IMR-90 (cell line): ENCODE data around the gene MRPL54. TPM values are rescaled to one million over a fixed set of nuclear protein-coding genes. Genes with fewer than 3 reads are reported as not detected.

Source experiments
- ATAC-seq: fragments of 200-7000 bp; cut with Tn5 transposase; 2 replicates; pipeline ENCODE4 v1.9.1; 2020; ENCODE audit warnings: low read depth, mild to moderate bottlenecking, moderate library complexity
- BruUV-seq: library from RNA; stranded (reverse); fragments of 400-500 nt; replicated peaks from 2 replicates; lab custom pipeline; 2021; lab: Mats Ljungman, UMichigan
- CTCF ChIA-PET: fragments of 300-600 bp; formaldehyde crosslinking; extraction: SDS; loops from one replicate; lab custom pipeline; 2021; ENCODE audit warnings: antibody characterized with exemption; lab: Yijun Ruan, JAX
- POLR2A ChIA-PET: fragments of 300-600 bp; sonication (Branson Sonifier 250); formaldehyde crosslinking; loops from one replicate; lab custom pipeline; 2022; ENCODE audit warnings: antibody characterized with exemption; ENCODE audit not compliant: unreplicated experiment; lab: Charles Lee
- DNase-seq: peaks from one replicate; pipeline ENCODE4 v3.0.0; 2013
- H2AFZ ChIP-seq: replicated peaks from 2 replicates; pipeline ENCODE3; 2013; ENCODE audit warnings: low read length, mild to moderate bottlenecking; ENCODE audit not compliant: poor library complexity
- H2AK5ac ChIP-seq: 2 replicates; pipeline ENCODE4 v1.6.1; 2013; ENCODE audit warnings: low read depth, low read length, inconsistent platforms
- H2AK9ac ChIP-seq: replicated peaks from 2 replicates; pipeline ENCODE3; 2013; ENCODE audit warnings: mild to moderate bottlenecking, low read depth, low read length, moderate library complexity; ENCODE audit not compliant: poor library complexity
- H2BK120ac ChIP-seq: 2 replicates; pipeline ENCODE4 v1.6.1; 2013; ENCODE audit warnings: low read depth, low read length, inconsistent platforms
- H2BK15ac ChIP-seq: 3 replicates; pipeline ENCODE4 v1.6.1; 2013; ENCODE audit warnings: low read depth, low read length, inconsistent platforms
- H2BK20ac ChIP-seq: 2 replicates; pipeline ENCODE4 v1.6.1; 2013; ENCODE audit warnings: low read depth, mild to moderate bottlenecking, inconsistent platforms, low read length, moderate library complexity
- H2BK5ac ChIP-seq: 2 replicates; pipeline ENCODE4 v1.6.1; 2013; ENCODE audit warnings: mild to moderate bottlenecking, low read depth, low read length, inconsistent platforms; ENCODE audit not compliant: poor library complexity, severe bottlenecking
- H3K14ac ChIP-seq: replicated peaks from 2 replicates; pipeline ENCODE4 v1.6.1; 2013; ENCODE audit warnings: low read depth, low read length, inconsistent platforms
- H3K18ac ChIP-seq: 2 replicates; pipeline ENCODE4 v1.6.1; 2013; ENCODE audit warnings: low read depth, low read length, control low read depth
- H3K23ac ChIP-seq: 2 replicates; pipeline ENCODE4 v1.6.1; 2013; ENCODE audit warnings: low read depth, low read length, inconsistent platforms
- H3K27ac ChIP-seq: 2 replicates; pipeline ENCODE4 v1.5.1; 2013; ENCODE audit warnings: mild to moderate bottlenecking, control low read depth, low read length; ENCODE audit not compliant: insufficient read depth
- H3K27me3 ChIP-seq: 2 replicates; pipeline ENCODE4 v1.6.1; 2013; ENCODE audit warnings: low read length; ENCODE audit not compliant: control insufficient read depth, insufficient read depth
- H3K36me3 ChIP-seq: 2 replicates; pipeline ENCODE4 v1.6.1; 2013; ENCODE audit warnings: low read length, mixed read lengths; ENCODE audit not compliant: control insufficient read depth, insufficient read depth
- H3K4ac ChIP-seq: 2 replicates; pipeline ENCODE4 v1.6.1; 2013; ENCODE audit warnings: low read depth, low read length, inconsistent platforms
- H3K4me1 ChIP-seq: 2 replicates; pipeline ENCODE4 v1.6.1; 2013; ENCODE audit warnings: low read length, mixed read lengths; ENCODE audit not compliant: control insufficient read depth, insufficient read depth
- H3K4me2 ChIP-seq: 2 replicates; pipeline ENCODE4 v1.6.1; 2013; ENCODE audit warnings: low read depth, mild to moderate bottlenecking, control low read depth, low read length, moderate library complexity
- H3K4me3 ChIP-seq: 2 replicates; pipeline ENCODE4 v1.5.1; 2013; ENCODE audit warnings: low read depth, mild to moderate bottlenecking, control low read depth, low read length, moderate library complexity; ENCODE audit not compliant: insufficient read depth
- H3K56ac ChIP-seq: 2 replicates; pipeline ENCODE4 v1.6.1; 2013; ENCODE audit warnings: low read length, inconsistent platforms; ENCODE audit not compliant: insufficient read depth; ENCODE audit errors: extremely low read depth
- H3K79me1 ChIP-seq, 2 experiments: 2 replicates each; pipeline ENCODE4 v1.6.1; 2013; ENCODE audit warnings: low read length in 2 of 2, inconsistent platforms in 1 of 2, low read depth in 1 of 2
- H3K9ac ChIP-seq: 2 replicates; pipeline ENCODE4 v1.6.1; 2013; ENCODE audit warnings: low read depth, low read length, control low read depth
- H3K9me1 ChIP-seq: 2 replicates; pipeline ENCODE4 v1.6.1; 2013; ENCODE audit warnings: low read length, inconsistent platforms; ENCODE audit not compliant: insufficient read depth
- H3K9me3 ChIP-seq: 2 replicates; pipeline ENCODE4 v1.6.1; 2013; ENCODE audit warnings: low read length; ENCODE audit not compliant: control insufficient read depth, insufficient read depth
- H4K20me1 ChIP-seq: 2 replicates; pipeline ENCODE4 v1.6.1; 2013; ENCODE audit warnings: low read length, inconsistent platforms; ENCODE audit not compliant: insufficient read depth
- H4K5ac ChIP-seq: 2 replicates; pipeline ENCODE4 v1.6.1; 2013; ENCODE audit warnings: mild to moderate bottlenecking, low read depth, low read length, control low read depth
- H4K8ac ChIP-seq, 2 experiments: 2 replicates each; pipeline ENCODE4 v1.6.1; 2013; ENCODE audit warnings: low read depth in 2 of 2, low read length in 2 of 2, control low read depth in 1 of 2, inconsistent platforms in 1 of 2
- H4K91ac ChIP-seq: 2 replicates; pipeline ENCODE4 v1.6.1; 2013; ENCODE audit warnings: low read depth, low read length, inconsistent platforms; ENCODE audit not compliant: insufficient read depth
- BHLHE40 ChIP-seq: fragments of 150-350 bp; IDR thresholded peaks from 2 replicates; pipeline ENCODE4 v1.6.1; 2016; ENCODE audit warnings: mild to moderate bottlenecking, low read depth, low read length
- ELK1 ChIP-seq: fragments of 150-350 bp; IDR thresholded peaks from 2 replicates; pipeline ENCODE4 v1.6.1; 2016; ENCODE audit warnings: low read depth, mild to moderate bottlenecking, low read length, moderate library complexity, borderline replicate concordance
- FOS ChIP-seq: fragments of 150-350 bp; IDR thresholded peaks from 2 replicates; pipeline ENCODE4 v1.6.1; 2016; ENCODE audit warnings: low read depth, low read length
- RAD21 ChIP-seq: IDR thresholded peaks from 2 replicates; pipeline ENCODE4 v1.6.1; 2012; ENCODE audit warnings: low read length, improper control_type of control experiment
- USF2 ChIP-seq: fragments of 150-350 bp; IDR thresholded peaks from 2 replicates; pipeline ENCODE4 v1.6.1; 2017; ENCODE audit warnings: mild to moderate bottlenecking, antibody characterized with exemption, low read length, low read depth
- WGBS, 2 experiments: methylation state at CpG; one replicate each; pipeline versions ENCODE4 v1.1.5 to v1.1.7; 2013; ENCODE audit warnings: missing lambda C conversion rate in 2 of 2; ENCODE audit not compliant: insufficient read length in 1 of 2; ENCODE audit errors: extremely low coverage in 2 of 2; 5-methylcytosine and 5-hydroxymethylcytosine counted together
- dilution Hi-C: fragments of 300-500 bp; cut with HindIII; formaldehyde crosslinking; loops from one replicate; pipeline ENCODE4 v1.14.3; 2018; ENCODE audit warnings: low sequenced_read_pairs; ENCODE audit not compliant: unreplicated experiment
- in situ Hi-C: fragments of 300-500 bp; cut with MboI; formaldehyde crosslinking; loops from 3 replicates; pipeline ENCODE4 v1.14.3; 2019; ENCODE audit warnings: low sequenced_read_pairs, inconsistent platforms, mixed read lengths
- intact Hi-C: fragments of 100-400 bp; cut with micrococcal nuclease; formaldehyde crosslinking; loops from 2 replicates; pipeline ENCODE4 v1.10.0; 2022
- polyA plus RNA-seq, 3 experiments: library from polyadenylated mRNA; depleted of rRNA; stranded (reverse); fragments of >200 nt; gene quantifications; 2 replicates each; pipeline ENCODE4 v1.2.3, GENCODE V29; 2012; ENCODE audit warnings: low replicate concordance in 1 of 3
- total RNA-seq: library from RNA; depleted of rRNA; stranded (reverse); fragments of >200 nt; gene quantifications from 2 replicates; pipeline ENCODE4 v1.2.3, GENCODE V29; 2012

Gene MRPL54
- total and polyA plus RNA-seq, 2 of the 4 experiments (the other 2 are of a cell fraction) = 55.9 to 75.7 TPM

- 80% methylated on average over 5 of the region's 7 CpGs; no CpG with 5 or more reads in 1 of the 2 experiments for WGBS, 2 experiments
- intact Hi-C loops (no loop called here), dilution Hi-C loops (no loop called here), in situ Hi-C loops (no loop called here)
- Histone ChIP-seq H3K9ac (no peak overlapping the region), H3K9me3 (no peaks in the 10 kb centered on the region), H3K4me3 (no peak overlapping the region), H3K27me3 (0 out of 2 replicates have a peak, but pooled peaks cover 2% of the 10 kb centered on the region), H2BK15ac (no peak overlapping the region), H2AFZ (no peak overlapping the region), H3K14ac (no peak overlapping the region), H3K79me1 (peaks cover 5 to 9% of the 10 kb centered on the region in 2 experiments; a peak in 2 of 4 replicates), H3K4me1 (no peaks in the 10 kb centered on the region), H4K91ac (no peak overlapping the region), H2BK20ac (no peak overlapping the region), H3K4ac (no peak overlapping the region), H3K56ac (no peak overlapping the region), H3K23ac (no peak overlapping the region), H2AK5ac (no peak overlapping the region), H4K8ac (no peak overlapping the region), H3K27ac (no peak overlapping the region), H4K20me1 (no peaks in the 10 kb centered on the region), H3K9me1 (no peaks in the 10 kb centered on the region), H3K18ac (no peak overlapping the region), H2BK5ac (no peak overlapping the region), H4K5ac (no peak overlapping the region), H2BK120ac (no peak overlapping the region), H3K4me2 (no peak overlapping the region), H3K36me3 (peaks cover 27% of the 10 kb centered on the region), H2AK9ac (no peak overlapping the region)
- TF ChIP-seq BHLHE40 = no peak
- TF ChIP-seq FOS = no peak
- no peak for TF ChIP-seq ELK1
- TF ChIP-seq USF2 = no peak
- TF ChIP-seq RAD21 = no peak
- ChIA-PET CTCF (no interaction called here), POLR2A (interaction anchor here (0.6 kb wide), 1 partner anchor 48 kb away, joined by 11 read pairs; no protein-coding TSS in a partner anchor)
- ATAC-seq (no peak), DNase-seq (no peak)
- no TSS peak for BruUV-seq
Measured at GRCh38 chr19:3768748-3769099, 6.2 kb downstream of the MRPL54 start.
